Ishikawa (cell line): Measurements from ENCODE around the gene BTBD9.

Experiments used
- CREB1 ChIP-seq: IDR thresholded peaks from 2 replicates; pipeline ENCODE4 v1.6.1; 2012; ENCODE audit warnings: low read depth
- EGR1 ChIP-seq: IDR thresholded peaks from 2 replicates; pipeline ENCODE4 v1.6.1; 2012
- EP300 ChIP-seq: IDR thresholded peaks from 2 replicates; pipeline ENCODE4 v1.6.1; 2012; ENCODE audit warnings: borderline replicate concordance
- MAX ChIP-seq: IDR thresholded peaks from 2 replicates; pipeline ENCODE4 v1.6.1; 2012
- NFIC ChIP-seq: IDR thresholded peaks from 2 replicates; pipeline ENCODE4 v1.6.1; 2012
- RAD21 ChIP-seq: IDR thresholded peaks from 2 replicates; pipeline ENCODE4 v1.6.1; 2012; ENCODE audit warnings: low read depth
- REST ChIP-seq: IDR thresholded peaks from 2 replicates; pipeline ENCODE4 v1.6.1; 2012; ENCODE audit warnings: low read depth, mild to moderate bottlenecking
- TAF1 ChIP-seq: IDR thresholded peaks from 2 replicates; pipeline ENCODE4 v1.6.1; 2012; ENCODE audit warnings: low read depth, mild to moderate bottlenecking
- ZBTB7A ChIP-seq: IDR thresholded peaks from 2 replicates; pipeline ENCODE4 v1.6.1; 2012; ENCODE audit warnings: low read depth

- TF ChIP-seq EGR1, result no peak
- no peak for TF ChIP-seq CREB1
- TF ChIP-seq EP300, result no peak
- TF ChIP-seq NFIC, result no peak
- TF ChIP-seq MAX, result no peak
- TF ChIP-seq RAD21, result no peak
- no peak for TF ChIP-seq ZBTB7A
- TF ChIP-seq TAF1, result no peak
- no peak for TF ChIP-seq REST
Measured at GRCh38 chr6:38284802-38285394, 354.8 kb downstream of the BTBD9 start.
